ENCODE measurements around the gene PTTG1IP.

The PTTG1IP gene

GRCh38 chr21:44815225-44815624 lies 58.3 kb downstream of the PTTG1IP start:
- TF ChIP-seq CTCF (IDR thresholded peaks at IDR 0.05) = no peak
- no peak for TF ChIP-seq ZFX (IDR thresholded peaks at IDR 0.05; ENCODE audit: borderline replicate concordance)
- H3K27ac ChIP-seq = no peak overlapping the region

GRCh38 chr21:44814498-44815023 lies 58.9 kb downstream of the PTTG1IP start:
- no peak for TF ChIP-seq ZFX (IDR thresholded peaks at IDR 0.05; ENCODE audit: borderline replicate concordance)
- TF ChIP-seq CTCF (IDR thresholded peaks at IDR 0.05) = no peak
- no peak overlapping the region for H3K27ac ChIP-seq

GRCh38 chr21:44813727-44814126 lies 59.8 kb downstream of the PTTG1IP start:
- H3K27ac ChIP-seq = no peak overlapping the region
- no peak for TF ChIP-seq ZFX (IDR thresholded peaks at IDR 0.05; ENCODE audit: borderline replicate concordance)
- TF ChIP-seq CTCF (IDR thresholded peaks at IDR 0.05) = no peak

GRCh38 chr21:44813149-44813548 lies 60.3 kb downstream of the PTTG1IP start:
- TF ChIP-seq ZFX (IDR thresholded peaks at IDR 0.05; ENCODE audit: borderline replicate concordance) (no peak), CTCF (IDR thresholded peaks at IDR 0.05) (no peak)
- H3K27ac ChIP-seq = no peak overlapping the region

- no peak overlapping the region for H3K27ac ChIP-seq
- TF ChIP-seq ZFX (IDR thresholded peaks at IDR 0.05; ENCODE audit: borderline replicate concordance) = no peak
- TF ChIP-seq CTCF (IDR thresholded peaks at IDR 0.05) = no peak
These were observed 60.9 kb downstream of the PTTG1IP start for GRCh38 chr21:44812640-44813039.

GRCh38 chr21:44810779-44811178 lies 62.7 kb downstream of the PTTG1IP start:
- TF ChIP-seq ZFX (IDR thresholded peaks at IDR 0.05; ENCODE audit: borderline replicate concordance) (no peak), CTCF (IDR thresholded peaks at IDR 0.05) (no peak)
- H3K27ac ChIP-seq = no peak overlapping the region

GRCh38 chr21:44805859-44806258 lies 67.6 kb downstream of the PTTG1IP start:
- H3K27ac ChIP-seq = peak overlapping the region; percentile 10; the same call in 1 of the 2 replicates
- TF ChIP-seq ZFX (IDR thresholded peaks at IDR 0.05; ENCODE audit: borderline replicate concordance) (no peak), CTCF (IDR thresholded peaks at IDR 0.05) (no peak)

All from 22Rv1 (cell line).